SU-DHL-6 (cell line): ENCODE measurements around the gene CXXC4.

Experiments
- H2AFZ ChIP-seq: fragments of 200-600 bp; sonication (generic); 2 replicates; pipeline ENCODE4 v1.6.1; 2014; ENCODE audit warnings: low read depth, mild to moderate bottlenecking, moderate library complexity, mixed read lengths, antibody characterized with exemption, low read length; ENCODE audit not compliant: severe bottlenecking
- H3F3A ChIP-seq: fragments of 200-600 bp; shearing (Covaris generic); 2 replicates; pipeline ENCODE4 v1.6.0; 2016; ENCODE audit warnings: antibody characterized with exemption, mild to moderate bottlenecking; ENCODE audit not compliant: insufficient read depth
- H3K27ac ChIP-seq: fragments of 200-600 bp; sonication (generic); 2 replicates; pipeline ENCODE4 v1.5.1; 2016; ENCODE audit warnings: low read depth, mild to moderate bottlenecking, low read length, moderate library complexity, mixed read lengths
- H3K27me3 ChIP-seq: fragments of 200-600 bp; sonication (generic), shearing (Covaris generic); 2 replicates; pipeline ENCODE4 v1.6.0; 2014; ENCODE audit warnings: mild to moderate bottlenecking, low read length
- H3K36me3 ChIP-seq: fragments of 200-600 bp; sonication (generic); 2 replicates; pipeline ENCODE4 v1.6.1; 2014; ENCODE audit warnings: mild to moderate bottlenecking, low read length, mixed read lengths
- H3K4me2 ChIP-seq: fragments of 300-600, 200-600 bp; shearing (Covaris generic), sonication (generic); 2 replicates; pipeline ENCODE4 v1.6.0; 2014; ENCODE audit warnings: low read length, low read depth, mild to moderate bottlenecking; ENCODE audit not compliant: poor library complexity, severe bottlenecking
- H3K4me3 ChIP-seq: fragments of 200-600 bp; sonication (generic); 2 replicates; pipeline ENCODE4 v1.5.1; 2014; ENCODE audit warnings: antibody characterized with exemption, low read length, mild to moderate bottlenecking, mixed read lengths; ENCODE audit not compliant: insufficient read depth, poor library complexity, severe bottlenecking
- H3K79me2 ChIP-seq: fragments of 200-600 bp; sonication (generic); 2 replicates; pipeline ENCODE4 v1.6.1; 2014; ENCODE audit warnings: mild to moderate bottlenecking, low read length, moderate library complexity; ENCODE audit not compliant: insufficient read depth
- H3K9ac ChIP-seq: fragments of 200-600 bp; sonication (generic); 2 replicates; pipeline ENCODE4 v1.7.0; 2014; ENCODE audit warnings: mild to moderate bottlenecking, low read length
- H3K9me2 ChIP-seq: fragments of 200-600 bp; sonication (generic); replicated peaks from 2 replicates; pipeline ENCODE4 v1.6.1; 2014; ENCODE audit warnings: low read length; ENCODE audit not compliant: insufficient read depth
- H3K9me3 ChIP-seq: fragments of 200-600 bp; sonication (generic); 2 replicates; pipeline ENCODE4 v1.6.1; 2014; ENCODE audit warnings: low read length, mixed read lengths; ENCODE audit not compliant: insufficient read depth
- H4K20me1 ChIP-seq: fragments of 200-600 bp; sonication (generic); 2 replicates; pipeline ENCODE4 v1.6.1; 2014; ENCODE audit warnings: low read depth, mild to moderate bottlenecking, antibody characterized with exemption, low read length, moderate library complexity, mixed read lengths
- EZH2phosphoT487 ChIP-seq: fragments of 200-600 bp; sonication (generic), shearing (Covaris generic); conservative IDR thresholded peaks from 2 replicates; pipeline ENCODE4 v1.6.1; 2018; ENCODE audit warnings: mild to moderate bottlenecking, antibody characterized with exemption, low read length, moderate library complexity, mixed read lengths
- TF ChIP-seq, protein P1 (sequence below): fragments of 200-600 bp; sonication (generic); IDR thresholded peaks from one replicate; pipeline ENCODE4 v1.5.1; 2017; ENCODE audit warnings: antibody characterized with exemption, mild to moderate bottlenecking, low read length, moderate library complexity; ENCODE audit not compliant: insufficient read depth, poor library complexity, severe bottlenecking

The CXXC4 gene

DNA sequence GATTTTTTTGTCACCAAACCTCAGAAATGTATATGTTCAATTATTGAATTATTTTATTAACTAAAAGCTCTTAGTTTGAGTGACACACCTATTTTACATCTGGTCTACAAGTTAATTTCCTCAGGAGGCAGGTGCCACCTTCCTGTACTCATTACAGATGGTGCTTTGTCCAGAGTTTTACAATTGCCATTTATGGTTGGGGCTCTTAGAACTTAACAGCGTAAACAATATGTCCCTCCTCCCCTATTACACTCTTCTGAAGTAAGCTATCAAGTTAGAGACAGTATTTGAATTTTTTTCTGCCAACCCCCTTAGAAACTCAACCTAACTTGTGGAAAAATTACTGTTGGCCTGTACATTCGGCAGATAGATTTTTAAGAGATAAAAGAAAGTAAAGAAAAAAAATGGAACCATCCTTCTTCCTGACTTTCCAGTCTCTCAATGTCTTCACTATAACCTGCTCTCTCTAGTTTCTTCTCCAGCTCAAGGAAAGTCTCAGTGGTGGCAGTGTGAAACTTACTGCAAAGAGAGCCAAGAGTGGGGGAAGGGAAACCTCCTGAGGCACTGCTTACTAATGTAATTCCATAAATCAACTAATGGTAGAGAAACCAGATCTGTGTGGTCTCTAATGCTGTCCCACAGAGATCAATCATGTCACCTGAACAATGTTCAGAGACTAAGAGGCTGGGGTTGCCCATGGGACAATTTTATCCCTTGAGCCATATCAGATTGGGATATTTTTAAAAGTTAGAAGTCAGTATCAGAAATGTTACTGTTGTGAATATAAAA lies 7.8 kb downstream of the CXXC4 start:
- Histone ChIP-seq H3K9ac (no peak overlapping the region), H3K9me3 (no peaks in the 10 kb centered on the region), H3K79me2 (no peaks in the 10 kb centered on the region), H3K27ac (no peak overlapping the region), H3F3A (peaks cover 18% of the 10 kb centered on the region), H4K20me1 (no peaks in the 10 kb centered on the region), H3K9me2 (no peaks in the 10 kb centered on the region), H3K27me3 (no peaks in the 10 kb centered on the region), H2AFZ (no peak overlapping the region), H3K4me2 (no peak overlapping the region), H3K36me3 (no peaks in the 10 kb centered on the region), H3K4me3 (no peak overlapping the region)
- TF ChIP-seq, protein P1, sequence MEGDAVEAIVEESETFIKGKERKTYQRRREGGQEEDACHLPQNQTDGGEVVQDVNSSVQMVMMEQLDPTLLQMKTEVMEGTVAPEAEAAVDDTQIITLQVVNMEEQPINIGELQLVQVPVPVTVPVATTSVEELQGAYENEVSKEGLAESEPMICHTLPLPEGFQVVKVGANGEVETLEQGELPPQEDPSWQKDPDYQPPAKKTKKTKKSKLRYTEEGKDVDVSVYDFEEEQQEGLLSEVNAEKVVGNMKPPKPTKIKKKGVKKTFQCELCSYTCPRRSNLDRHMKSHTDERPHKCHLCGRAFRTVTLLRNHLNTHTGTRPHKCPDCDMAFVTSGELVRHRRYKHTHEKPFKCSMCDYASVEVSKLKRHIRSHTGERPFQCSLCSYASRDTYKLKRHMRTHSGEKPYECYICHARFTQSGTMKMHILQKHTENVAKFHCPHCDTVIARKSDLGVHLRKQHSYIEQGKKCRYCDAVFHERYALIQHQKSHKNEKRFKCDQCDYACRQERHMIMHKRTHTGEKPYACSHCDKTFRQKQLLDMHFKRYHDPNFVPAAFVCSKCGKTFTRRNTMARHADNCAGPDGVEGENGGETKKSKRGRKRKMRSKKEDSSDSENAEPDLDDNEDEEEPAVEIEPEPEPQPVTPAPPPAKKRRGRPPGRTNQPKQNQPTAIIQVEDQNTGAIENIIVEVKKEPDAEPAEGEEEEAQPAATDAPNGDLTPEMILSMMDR = no peak
- no peak for TF ChIP-seq EZH2phosphoT487

DNA sequence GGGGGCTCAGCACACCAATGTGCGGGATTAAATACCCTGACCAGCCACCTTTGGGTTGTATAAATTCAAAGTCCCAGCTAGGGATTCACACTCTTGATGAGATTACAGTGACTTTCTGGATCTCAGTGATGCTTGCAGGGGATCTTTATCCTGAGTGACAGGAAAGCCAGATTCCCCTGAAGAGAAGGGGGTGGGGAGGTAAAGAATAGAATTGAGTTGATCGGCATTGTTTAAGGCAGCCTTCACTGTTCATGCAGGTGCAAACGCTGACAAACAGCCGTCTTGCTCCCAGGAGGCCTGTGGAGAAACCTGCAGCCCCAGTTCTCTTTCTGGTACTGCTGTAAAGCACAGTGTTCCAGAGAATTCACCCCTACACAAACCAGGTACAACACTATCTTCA lies 19.0 kb downstream of the CXXC4 start:
- no peak overlapping the region for H3K27ac ChIP-seq
- H3K9me2 ChIP-seq = no peaks in the 10 kb centered on the region
- no peaks in the 10 kb centered on the region for H3K9me3 ChIP-seq
- H3K36me3 ChIP-seq = no peaks in the 10 kb centered on the region
- H4K20me1 ChIP-seq = no peaks in the 10 kb centered on the region
- no peaks in the 10 kb centered on the region for H3K79me2 ChIP-seq
- no peaks in the 10 kb centered on the region for H3F3A ChIP-seq
- H3K4me3 ChIP-seq = no peak overlapping the region
- H3K27me3 ChIP-seq = no peaks in the 10 kb centered on the region
- no peak overlapping the region for H3K9ac ChIP-seq
- no peak overlapping the region for H3K4me2 ChIP-seq
- TF ChIP-seq, protein P1 = no peak
- TF ChIP-seq EZH2phosphoT487 = no peak
- H2AFZ ChIP-seq = no peak overlapping the region

DNA sequence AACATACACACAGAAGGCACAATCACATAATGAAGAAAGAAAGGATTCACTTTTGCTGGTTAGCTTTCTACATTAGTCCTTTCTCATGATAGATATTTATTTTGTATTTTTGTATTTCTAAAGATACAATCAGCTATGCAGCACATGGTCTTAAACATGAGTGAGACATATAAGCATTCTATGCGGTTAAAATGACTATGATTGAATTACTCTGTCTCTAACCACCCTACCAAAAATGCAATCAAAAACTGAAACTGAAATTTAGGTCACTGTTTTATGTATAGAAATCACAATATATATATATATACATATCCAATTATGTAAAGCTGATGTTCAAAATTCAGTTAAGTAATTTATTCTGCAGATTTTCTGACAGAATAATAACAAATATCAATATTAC lies 21.9 kb downstream of the CXXC4 start:
- Histone ChIP-seq H3K9me3 (no peaks in the 10 kb centered on the region), H3K27ac (no peak overlapping the region), H3K79me2 (no peaks in the 10 kb centered on the region), H2AFZ (no peak overlapping the region), H3F3A (no peaks in the 10 kb centered on the region), H3K27me3 (no peaks in the 10 kb centered on the region), H3K4me3 (no peak overlapping the region), H3K9me2 (no peaks in the 10 kb centered on the region), H3K4me2 (no peak overlapping the region), H3K9ac (no peak overlapping the region), H4K20me1 (no peaks in the 10 kb centered on the region), H3K36me3 (no peaks in the 10 kb centered on the region)
- TF ChIP-seq, protein P1 = no peak
- no peak for TF ChIP-seq EZH2phosphoT487
